NCI-H1930 (cell line): ENCODE measurements around the gene ABR.
"Not testable (repeated sequence)": the region's sequence is repeated elsewhere in the genome, so short reads cannot be mapped to it uniquely, and the experiment has no call there.

Experiments used
- DNase-seq, 2 experiments: peaks; one replicate each; lab custom pipeline; 2025; lab: John Stamatoyannopoulos, UW

The ABR gene

GRCh38 chr17:1201132-1201702 is 21.4 kb upstream of the ABR start:
- no peak for DNase-seq

GRCh38 chr17:1199271-1199743 is 19.5 kb upstream of the ABR start:
- not testable (repeated sequence) for DNase-seq

GRCh38 chr17:1197781-1198490 is 18.2 kb upstream of the ABR start:
- DNase-seq: no peak

GRCh38 chr17:1197379-1197778 is 17.6 kb upstream of the ABR start:
- no peak for DNase-seq

- DNase-seq: no peak
These were observed 17.2 kb upstream of the ABR start for GRCh38 chr17:1196946-1197345.

GRCh38 chr17:1192911-1193699 is 13.3 kb upstream of the ABR start:
- no peak for DNase-seq

GRCh38 chr17:1190751-1191331 is 11.1 kb upstream of the ABR start:
- DNase-seq: no peak

GRCh38 chr17:1188812-1189504 is 9.2 kb upstream of the ABR start:
- no peak for DNase-seq

GRCh38 chr17:1186923-1187771 is 7.4 kb upstream of the ABR start:
- peak; percentile 45 to 58 for DNase-seq

GRCh38 chr17:1186214-1186820 is 6.5 kb upstream of the ABR start:
- no peak for DNase-seq

- no peak for DNase-seq
These were observed 3.5 kb upstream of the ABR start for GRCh38 chr17:1183171-1183873.

GRCh38 chr17:1182811-1183170 is 3.0 kb upstream of the ABR start:
- DNase-seq: no peak

- DNase-seq: no peak
These were observed 2.0 kb upstream of the ABR start for GRCh38 chr17:1181753-1182137.

- no peak for DNase-seq
These were observed 1.4 kb upstream of the ABR start for GRCh38 chr17:1180958-1181752.

GRCh38 chr17:1179112-1179817 is 516 bp downstream of the ABR start:
- peak in 1 of 2 experiments; percentile 30 for DNase-seq

- no peak for DNase-seq
These were observed 2.6 kb downstream of the ABR start for GRCh38 chr17:1177016-1177700.

GRCh38 chr17:1174263-1174880 is 5.4 kb downstream of the ABR start:
- DNase-seq: no peak
